HG03025 (cell line): ENCODE results near the gene MBTPS1.
"Not testable (repeated sequence)": the region's sequence is repeated elsewhere in the genome, so short reads cannot be mapped to it uniquely, and the experiment has no call there.

Experiments used
- ATAC-seq: cut with Tn5 transposase; IDR thresholded peaks from one replicate; pipeline ENCODE4 v1.9.1; 2021; ENCODE audit warnings: mild to moderate bottlenecking, moderate library complexity; ENCODE audit not compliant: unreplicated experiment, low FRiP score

Gene MBTPS1

DNA sequence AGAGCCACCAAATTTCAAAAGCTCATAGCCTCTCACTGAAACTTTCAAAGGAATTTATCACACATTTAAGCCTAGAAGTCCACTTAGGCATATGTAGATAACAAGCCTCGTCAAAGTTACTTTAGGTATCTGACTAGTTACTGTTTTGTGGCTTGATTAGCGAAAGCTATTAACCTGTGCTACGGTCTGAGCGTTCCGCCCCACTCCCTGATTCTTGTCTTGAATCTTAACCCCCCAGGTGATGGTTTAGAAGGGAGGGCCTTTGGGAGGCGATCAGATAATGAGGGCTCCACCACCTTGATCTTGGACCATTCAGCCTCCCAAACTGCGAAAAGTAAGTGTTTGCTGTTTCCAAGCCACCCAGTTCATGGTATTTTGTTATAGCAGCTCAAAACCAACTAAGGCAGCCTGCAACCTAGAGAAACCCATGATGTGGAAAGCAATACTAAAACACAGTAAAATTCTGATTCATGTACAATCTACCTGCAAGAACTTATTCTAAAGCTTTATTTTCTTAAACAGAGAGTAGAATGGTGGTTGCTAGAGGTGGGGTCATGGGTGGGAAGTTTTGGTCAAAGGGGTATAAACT, 21.1 kb upstream of the MBTPS1 start:
- no peak for ATAC-seq

DNA sequence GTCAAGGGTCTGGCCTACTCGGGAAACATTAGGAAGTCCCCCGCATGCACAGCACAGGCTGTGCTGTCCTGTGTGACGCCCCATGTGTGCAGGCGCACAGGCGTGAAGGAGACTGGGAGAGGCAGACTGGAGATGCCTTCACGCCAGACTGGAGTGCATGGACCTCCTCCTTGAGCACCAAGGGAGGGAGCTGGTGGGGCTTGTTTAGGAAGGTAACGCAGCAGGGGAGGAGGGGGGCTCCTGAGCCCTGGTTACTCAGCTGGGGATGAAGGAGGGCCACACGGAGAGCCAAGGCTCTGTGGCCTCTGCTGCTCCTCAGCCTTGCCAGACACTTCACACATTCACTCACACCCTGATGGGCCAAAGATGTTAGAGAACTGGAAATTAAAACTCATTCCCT, 20.5 kb upstream of the MBTPS1 start:
- no peak for ATAC-seq

DNA sequence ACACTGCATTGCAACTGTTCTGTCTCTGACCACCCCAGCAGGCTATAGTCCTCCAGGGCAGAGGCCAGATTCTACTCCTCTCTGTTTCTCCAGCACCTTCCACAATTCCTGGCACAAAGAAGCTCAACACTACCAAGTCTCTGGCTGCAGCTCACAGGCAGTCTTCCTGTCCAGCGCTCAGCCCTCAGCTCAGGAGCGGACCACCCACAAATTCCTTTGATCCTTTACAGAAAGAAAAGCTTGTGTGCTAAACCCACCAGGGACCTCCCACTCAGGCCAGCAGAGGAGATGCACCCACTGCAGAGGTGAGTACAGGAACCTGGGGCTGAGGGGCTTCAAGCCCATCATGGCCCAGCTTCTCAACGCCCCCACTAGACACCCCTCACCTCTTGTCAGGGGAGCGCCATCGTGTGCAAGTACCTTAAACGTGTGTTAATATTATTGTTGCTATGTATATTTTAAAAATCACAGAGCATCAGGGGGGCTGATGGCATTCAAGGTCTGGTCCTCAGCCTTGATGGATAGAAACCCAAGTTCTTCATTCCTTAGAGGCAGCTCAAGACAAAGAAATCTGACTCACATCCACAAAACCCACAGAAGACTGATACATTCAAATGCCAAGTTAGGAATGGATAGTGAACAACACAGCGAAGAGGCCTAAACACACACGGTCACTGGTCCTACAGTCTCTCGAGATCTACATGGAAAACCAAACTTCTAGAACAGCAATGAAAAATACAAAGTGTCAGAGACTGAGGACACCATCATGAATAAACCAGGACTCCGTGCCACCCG, 19.8 kb upstream of the MBTPS1 start:
- no peak for ATAC-seq

DNA sequence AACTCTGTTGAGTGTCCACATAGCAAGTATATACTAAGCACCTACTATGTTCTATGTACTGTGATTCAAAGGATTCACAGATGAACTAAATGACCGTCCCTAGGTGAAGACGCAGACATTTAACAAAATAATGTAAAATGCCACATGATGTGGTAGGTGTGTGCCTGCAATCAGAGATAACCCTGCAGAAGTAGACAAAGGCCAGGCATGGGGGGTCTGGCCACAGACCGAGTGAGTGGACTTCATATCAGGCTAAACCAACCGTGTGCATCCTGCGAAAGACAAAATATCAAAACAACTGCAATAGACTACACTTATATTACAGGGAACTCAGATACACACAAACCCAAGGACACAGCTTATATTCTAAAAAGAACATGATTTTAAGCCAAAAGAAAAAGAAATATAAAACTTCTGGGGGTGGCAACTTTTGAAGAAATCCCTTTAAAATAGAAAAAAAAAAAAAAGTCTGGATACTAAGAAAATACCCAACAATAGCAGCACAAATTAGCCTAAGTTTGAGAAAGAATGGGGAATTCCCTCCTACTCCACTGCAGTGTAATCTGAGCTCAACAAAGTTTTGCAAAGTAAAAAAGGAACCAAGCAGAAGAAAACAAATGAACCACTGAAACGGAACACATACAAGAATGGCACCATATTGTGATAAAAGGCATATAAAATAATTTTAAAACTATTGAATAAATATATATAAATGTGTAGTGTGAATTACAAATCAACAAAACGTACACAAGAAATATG, 16.0 kb upstream of the MBTPS1 start:
- no peak for ATAC-seq

DNA sequence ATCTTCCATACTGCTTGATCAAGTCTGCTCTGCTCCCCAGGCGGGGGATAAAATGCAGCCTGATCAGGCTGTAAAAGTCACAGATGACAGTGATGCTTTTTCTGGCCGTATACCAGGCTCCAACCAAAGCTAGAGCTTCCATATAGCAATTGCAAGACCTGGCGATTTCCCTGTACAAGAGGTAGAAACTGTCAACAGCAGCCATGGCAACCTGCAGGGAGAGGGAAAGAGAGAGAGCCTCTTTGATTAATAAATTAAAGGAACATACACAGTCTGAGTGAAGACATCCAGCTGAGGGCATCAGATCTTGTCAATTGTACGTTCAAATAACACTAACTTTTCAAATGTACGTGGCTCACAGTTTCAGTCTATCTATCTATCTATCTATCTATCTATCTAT, 14.4 kb upstream of the MBTPS1 start:
- ATAC-seq = no peak

DNA sequence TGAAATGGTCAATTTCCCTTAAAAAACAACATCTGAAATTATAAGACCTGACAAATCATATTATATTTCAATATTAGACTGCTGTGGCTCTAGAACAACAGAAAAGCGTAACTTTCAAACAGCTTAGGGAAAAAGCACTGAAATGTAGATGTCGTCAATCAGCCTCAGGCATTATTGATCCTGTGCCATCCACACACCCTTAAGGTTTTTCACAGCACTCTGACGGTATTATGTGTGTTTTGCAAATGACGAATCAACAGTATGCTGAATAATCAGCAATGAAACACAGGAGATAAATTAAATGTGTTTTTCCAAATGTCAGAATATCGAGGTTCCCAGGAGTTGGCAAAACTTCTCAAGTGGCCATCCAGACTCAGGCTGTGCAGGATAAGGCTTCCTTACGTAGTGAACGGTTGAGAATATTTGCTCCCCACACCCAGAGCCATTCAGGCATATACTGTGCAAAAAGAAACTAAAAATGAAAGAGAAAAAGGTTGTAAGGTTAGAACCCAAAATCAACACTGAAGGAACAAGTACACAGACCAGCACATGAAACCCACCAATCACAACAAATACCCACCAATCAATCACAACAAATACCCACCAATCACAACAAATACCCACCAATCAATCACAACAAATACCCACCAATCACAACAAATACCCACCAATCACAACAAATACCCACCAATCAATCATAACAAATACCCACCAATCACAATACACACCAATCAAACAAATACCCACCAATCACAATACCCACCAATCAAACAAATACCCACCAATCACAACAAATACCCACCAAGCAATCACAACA, 7.7 kb upstream of the MBTPS1 start:
- no peak for ATAC-seq

DNA sequence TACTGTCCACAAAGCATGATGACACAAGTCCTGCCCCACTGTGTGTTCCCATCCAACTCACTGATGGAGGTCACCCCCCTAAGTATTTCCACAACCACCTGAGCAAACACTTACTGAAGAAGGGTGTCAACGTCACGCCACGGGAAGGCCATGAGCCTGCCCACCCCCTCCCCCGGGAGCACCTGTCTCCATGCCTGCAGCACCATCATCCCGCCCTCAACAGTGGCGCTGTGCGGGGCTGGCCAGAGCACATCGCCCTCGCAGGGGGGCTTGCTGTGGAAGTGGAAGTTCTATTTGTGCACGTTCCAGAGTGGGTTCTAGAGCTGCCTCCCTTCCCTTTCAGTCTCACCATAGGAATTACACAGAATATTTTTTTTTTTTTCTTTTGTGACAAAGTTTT, 4.3 kb upstream of the MBTPS1 start:
- ATAC-seq = no peak

DNA sequence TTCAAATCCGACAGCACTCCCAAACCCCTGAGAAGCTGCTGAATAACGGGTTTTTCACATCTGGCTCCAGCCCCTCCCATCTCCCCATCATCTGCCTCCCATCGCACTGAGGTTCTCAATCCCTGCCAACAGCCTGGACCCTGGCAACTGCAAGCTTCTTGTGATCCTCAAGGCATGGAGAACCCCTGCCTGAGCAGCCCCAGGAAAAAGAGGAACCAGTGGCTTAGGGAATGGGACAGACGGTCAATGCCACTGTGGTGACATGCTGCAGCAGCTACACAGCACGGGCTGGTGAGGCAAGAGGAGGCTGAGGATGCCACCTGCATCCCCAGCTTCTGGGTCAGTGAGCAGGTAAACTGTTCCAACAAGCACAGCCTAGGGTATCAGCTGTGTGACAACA, 3.3 kb upstream of the MBTPS1 start:
- no peak for ATAC-seq

DNA sequence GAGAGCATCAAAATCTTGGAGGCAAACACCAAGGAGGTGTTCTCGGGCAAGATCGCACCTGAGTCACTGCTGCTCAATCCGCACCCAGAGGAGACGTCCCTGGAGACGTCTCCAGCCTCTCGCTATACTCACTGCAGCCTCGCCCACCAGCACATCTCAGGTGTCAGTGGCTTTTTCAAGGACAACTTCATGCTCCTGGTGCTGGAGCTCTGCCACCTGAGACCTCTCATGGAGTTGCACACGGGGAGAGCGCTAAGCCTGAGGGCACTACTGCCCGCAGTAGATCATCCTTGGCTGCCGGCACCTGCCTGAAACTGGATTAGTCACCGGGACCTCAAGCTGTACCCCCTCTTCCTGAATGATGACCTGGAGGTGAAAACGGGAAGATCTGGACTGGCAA, 2.6 kb upstream of the MBTPS1 start:
- ATAC-seq = no peak

DNA sequence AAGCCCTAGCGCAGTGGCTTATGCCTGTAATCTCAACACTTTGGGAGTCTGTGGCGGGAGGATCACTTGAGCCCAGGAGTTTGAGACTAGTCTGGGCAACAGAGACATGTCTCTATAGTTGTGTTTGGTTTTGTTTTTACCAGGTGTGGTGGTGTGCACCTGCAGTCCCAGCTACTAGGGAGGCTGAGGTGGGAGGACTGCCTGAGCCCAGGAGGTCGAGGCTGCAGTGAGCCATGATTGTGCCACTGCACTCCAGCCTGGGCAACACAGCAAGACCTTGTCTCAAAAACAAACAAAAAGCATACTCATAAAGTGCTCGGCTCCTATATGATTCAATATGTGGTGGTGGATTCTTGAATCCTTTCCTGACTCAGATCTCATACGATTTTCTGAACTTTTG, 1.6 kb upstream of the MBTPS1 start:
- ATAC-seq = not testable (repeated sequence)

DNA sequence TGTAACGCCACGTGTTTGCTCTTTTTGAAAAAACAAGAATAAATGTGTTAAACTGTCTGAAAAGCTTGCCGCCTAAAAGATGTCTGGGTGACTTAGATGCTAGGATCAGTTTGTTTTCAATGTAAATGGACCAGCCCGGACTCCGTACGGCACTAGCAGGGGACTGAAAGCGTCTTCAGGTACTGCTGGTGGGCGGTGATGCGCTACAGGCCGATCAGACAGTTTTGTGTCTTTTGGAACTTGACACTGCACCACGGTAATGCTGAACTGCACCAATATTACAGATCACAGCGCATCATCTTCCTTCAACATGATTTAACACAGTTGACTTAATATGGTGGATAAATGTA, 727 bp upstream of the MBTPS1 start:
- no peak for ATAC-seq

DNA sequence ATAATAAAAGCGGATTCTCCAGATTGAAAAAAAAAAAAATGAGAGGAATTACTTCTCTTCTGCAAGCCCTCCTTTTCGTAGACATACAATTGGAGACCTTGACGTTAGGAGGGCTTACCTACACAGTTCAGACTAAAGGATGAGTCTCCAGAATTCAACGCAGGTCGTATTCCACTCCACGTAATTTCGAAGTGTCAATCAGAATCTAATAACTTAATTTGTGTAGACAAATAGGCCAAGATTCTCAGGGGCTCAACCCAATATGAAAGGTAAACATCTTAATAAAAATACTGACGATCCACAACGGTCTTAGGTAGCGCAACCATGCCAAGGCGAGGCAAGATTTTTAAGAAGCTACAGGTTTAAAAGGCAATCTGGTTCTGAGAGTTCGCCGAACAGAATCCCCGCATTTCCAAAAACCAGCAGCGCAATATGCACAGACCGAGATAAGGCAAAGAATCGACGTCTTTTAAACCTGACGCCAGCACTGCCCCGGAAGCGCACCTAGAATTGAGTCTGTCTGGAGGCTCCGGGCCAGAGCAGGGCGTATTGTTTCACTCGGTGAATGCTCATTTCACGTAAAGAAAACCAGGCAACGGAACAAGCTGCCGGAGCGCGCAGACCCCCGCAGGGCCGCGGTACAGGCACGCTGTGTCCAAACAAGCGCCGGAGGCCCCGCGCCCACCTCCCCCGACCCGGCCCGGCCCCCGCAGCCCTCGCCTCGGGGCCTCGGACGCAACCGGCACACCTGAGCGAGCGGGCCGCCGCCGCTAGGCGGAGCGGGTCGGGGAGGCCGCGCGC, 623 bp downstream of the MBTPS1 start:
- ATAC-seq = peak; percentile 39

DNA sequence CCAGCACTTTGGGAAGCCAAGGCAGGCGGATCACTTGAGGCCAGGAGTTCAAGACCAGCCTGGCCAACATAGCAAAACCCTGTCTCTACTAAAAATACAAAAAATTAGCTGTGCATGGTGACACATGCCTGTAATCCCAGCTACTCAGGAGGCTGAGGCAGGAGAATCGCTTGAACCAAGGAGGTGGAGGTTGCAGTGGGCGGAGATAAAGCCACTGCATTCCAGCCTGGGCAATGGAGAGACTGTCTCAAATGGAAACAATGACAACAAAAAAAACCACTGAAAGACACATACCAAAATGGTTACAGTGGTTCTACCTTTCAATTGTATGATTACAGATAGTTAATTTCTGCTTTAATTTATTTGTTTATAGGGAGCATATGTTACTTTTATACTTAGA, 4.8 kb downstream of the MBTPS1 start:
- ATAC-seq = not testable (repeated sequence)

DNA sequence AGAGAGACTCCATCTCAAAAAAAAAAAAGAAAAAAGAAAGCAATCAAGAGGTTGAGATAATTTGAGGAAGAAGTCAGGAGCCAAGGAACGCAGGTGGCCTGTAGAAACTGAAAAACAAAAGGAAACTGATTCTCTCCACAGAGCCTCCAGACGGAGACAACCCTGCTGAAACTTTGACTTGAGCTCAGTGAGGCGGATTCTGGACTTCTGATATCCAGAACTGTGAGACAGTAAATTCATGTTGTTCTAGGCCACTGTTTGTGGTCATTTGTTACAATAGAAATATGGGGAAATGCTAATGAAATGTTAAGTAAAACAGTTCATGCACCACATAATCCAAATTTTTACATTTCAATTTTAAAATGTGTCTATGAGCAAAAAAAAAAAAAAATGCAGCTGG, 5.2 kb downstream of the MBTPS1 start:
- no peak for ATAC-seq

DNA sequence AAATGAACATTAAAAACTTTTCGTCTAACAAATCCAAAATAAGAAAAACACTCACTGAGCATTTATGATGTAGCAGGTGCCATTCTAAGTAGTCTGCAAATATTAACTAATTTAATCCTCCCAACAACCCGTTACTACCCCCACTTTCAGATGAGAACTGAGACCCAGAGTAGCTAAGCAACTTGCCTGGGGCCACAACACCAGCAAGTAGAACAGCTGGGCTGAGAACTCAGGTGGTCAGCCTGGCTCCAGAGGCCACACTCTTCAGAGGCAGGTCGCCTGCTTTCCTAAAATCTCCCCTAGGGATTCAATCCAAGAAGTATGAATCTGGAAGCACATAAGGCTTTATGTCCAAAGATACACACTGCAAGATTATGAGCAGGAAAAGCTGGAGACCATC, 6.2 kb downstream of the MBTPS1 start:
- ATAC-seq = no peak

DNA sequence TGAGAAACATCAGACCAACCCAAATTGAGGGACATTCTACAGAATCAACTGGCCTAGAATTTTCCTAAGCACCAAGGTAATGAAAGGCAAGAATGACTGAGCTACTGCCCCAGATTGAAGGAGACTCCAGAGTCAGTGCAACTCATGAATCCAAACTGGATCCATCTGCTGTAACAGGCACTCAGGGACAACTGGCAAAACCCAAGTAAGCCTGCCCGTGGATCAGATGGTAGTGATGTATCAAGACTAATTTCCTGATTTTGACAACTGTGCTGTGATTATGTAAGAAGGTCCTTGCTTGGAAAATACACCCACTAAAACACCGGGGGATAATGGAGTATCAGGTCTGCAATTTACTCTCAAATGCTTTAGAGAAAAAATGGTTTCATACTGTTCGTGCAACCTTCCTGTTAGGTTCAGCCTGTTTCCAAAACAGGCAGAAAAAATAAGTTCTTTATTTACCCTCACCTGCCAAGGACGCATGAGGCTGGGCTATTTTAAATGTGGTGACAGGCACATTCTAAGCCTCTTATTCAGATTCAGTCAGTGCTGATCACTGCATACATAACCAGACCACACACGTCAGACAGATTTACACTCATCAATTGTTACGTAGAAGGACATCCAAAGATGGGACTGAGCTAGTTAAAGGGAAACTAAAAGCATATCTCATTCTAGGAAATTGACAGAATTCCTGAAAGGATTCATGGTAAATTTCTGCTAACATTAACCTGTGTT, 7.0 kb downstream of the MBTPS1 start:
- no peak for ATAC-seq

DNA sequence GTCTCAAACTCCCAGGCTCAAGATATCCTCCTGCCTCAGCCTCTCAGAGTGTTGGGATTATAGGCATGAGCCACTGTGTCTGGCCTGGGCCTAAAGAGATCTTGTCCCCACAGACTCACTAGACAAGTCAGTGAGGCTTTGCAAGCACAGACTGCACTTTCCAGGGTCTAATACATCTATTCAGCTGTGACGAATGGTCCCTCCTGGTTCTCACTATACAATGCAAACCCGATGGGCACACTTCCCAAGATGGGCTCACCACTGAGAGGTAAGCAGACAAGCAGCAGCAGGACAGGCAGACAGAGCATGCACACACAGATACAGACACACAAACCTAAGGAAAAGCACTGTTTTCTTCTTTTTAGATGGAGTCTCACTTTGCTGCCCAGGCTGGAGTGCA, 8.8 kb downstream of the MBTPS1 start:
- no peak for ATAC-seq

DNA sequence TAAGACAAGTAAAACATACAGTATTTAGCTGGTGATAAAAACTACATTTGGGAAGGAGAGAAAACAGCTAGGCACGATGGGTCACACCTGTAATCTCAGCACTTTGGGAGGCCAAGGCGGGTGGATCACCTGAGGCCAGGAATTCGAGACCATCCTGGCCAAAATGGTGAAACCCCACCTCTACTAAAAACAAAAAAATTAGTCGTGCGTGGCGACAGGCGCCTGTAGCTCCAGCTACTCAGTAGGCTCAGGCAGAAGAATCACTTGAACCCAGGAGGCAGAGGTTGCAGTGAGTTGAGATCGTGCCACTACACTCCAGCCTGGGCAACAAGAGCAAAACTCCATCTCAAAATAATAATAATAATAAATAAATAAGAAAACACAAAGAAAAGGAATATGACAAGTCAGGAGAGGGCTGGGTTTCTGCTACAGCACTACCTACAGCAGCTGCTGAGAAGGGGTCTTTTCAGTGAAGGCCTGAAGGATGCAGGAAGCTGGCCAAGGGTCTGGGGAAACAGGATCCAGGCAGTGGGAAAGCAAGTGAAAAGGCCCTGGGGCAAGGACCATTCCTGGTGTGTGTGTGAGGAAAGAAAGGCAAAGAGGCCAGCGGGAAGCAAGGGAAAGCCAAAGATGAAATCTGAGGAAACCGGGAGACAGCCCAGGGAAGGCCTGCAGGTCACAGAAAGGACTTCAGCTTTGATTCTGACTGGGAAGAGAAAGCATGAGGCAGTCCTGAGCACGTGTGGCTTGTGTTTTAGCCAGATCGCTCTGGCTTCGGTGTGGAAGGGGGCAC, 10.6 kb downstream of the MBTPS1 start:
- no peak for ATAC-seq
